Measurements from ENCODE around the gene SMARCC1. TPM values are rescaled to one million over a fixed set of nuclear protein-coding genes. Genes with fewer than 3 reads are reported as not detected.

Gene SMARCC1
- total RNA-seq, 4 donors from 2014 or later: 28.2 to 51.7 (median 31.2) TPM

DNA sequence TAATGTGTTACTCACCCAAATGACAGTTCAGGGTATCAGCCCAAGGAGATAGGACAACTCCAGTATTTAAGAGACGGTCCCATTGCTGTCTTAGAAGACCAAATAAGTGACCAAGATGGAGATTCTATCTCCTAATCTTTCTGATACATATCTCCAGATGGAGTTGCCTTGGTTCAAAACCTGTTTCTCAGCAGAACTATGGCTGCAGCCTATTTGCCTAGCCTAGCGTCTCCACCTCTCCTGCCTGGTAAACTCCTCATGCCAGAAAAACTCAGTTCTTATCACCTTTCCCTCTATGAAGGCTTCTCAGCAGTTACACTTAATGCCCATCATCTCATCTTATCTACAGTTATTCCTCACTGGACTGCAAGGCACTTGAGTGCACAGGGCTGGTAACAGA is 201.8 kb downstream of the SMARCC1 start:
- TF ChIP-seq CTCF (IDR thresholded peaks at IDR 0.05): no peak
- no peak for TF ChIP-seq POLR2A (IDR thresholded peaks at IDR 0.05)
- Histone ChIP-seq H3K36me3 (peaks cover 0 to 4% (median 0%) of the 10 kb centered on the region in 3 donors), H3K4me3 (no peak overlapping the region), H3K27me3 (peaks cover 0 to 44% (median 1%) of the 10 kb centered on the region in 4 donors), H3K4me1 (peaks cover 10 to 22% (median 11%) of the 10 kb centered on the region in 3 donors), H3K27ac (no peak overlapping the region), H3K9me3 (no peaks in the 10 kb centered on the region)
- intact Hi-C loops (cut with DNase I): no loop called here
- WGBS, 2 donors: 82 to 90% methylated on average over 2 of the region's 2 CpGs
- DNase-seq: no peak

DNA sequence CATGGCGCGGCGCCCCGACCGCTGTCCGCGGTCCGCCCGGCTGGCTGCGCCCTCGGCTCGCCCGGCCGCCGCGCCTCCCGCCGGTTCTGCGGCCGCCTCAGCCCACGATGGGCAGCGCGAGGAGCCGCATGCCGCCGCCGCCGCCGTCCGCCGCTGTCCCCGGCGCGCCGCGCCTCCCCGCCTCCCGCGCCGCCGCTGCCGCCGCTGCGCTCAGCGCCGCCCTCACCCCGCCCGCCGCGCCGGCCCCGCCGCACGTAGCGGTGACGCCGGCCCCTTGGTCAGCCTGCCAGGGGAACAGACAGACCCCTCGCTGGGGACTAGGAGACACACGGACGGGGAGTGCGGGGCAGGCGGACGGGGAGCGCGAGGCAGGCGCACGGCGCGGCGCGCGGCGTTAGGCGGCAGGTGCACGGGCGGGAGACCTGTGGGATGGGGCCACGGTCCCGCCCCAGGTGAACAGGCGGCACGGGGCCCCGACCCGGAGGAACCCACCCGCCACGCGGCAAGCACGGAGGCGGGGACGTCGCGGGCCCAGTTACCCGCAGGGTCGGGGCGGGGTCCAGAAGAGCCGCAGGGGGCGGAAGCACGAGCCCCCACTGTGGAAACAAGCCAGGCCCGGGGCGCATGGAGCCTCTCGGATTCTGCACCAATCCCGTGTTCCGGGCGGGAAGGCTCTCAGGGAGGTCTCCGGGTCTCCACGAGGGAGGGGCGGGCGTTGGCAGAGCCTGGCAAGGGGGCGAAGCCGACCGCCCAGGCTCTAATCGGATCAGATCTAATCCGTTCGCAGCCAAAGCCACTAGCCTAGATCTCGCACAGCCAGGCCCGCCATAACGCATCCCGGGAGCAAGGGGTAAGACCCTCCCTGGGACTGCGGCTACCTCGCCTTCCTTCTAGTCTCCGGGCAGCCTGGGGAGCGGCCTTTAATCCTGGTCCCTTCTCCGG is 202.7 kb downstream of the SMARCC1 start, which contains the start of gene CSPG5:
TSS of gene CSPG5 (minus strand) at position 175 of the 942 bp plus-strand sequence. CDS start at position 3, 172 bp downstream.
- Histone ChIP-seq H3K36me3 (no peaks in the 10 kb centered on the region), H3K27me3 (peaks cover 0 to 52% (median 1%) of the 10 kb centered on the region in 4 donors), H3K27ac (no peak within 1 kb of the TSS), H3K4me3 (peak within 1 kb of the TSS; percentile 57 to 84 (median 68)), H3K4me1 (peaks cover 10 to 22% (median 11%) of the 10 kb centered on the region in 3 donors), H3K9me3 (no peaks in the 10 kb centered on the region)
- WGBS, 2 donors: 11% methylated on average over 7 to 21 of the region's 121 CpGs
- TF ChIP-seq CTCF (IDR thresholded peaks at IDR 0.05) (no peak), POLR2A (IDR thresholded peaks at IDR 0.05) (no peak)
- intact Hi-C loops (cut with DNase I): no loop called here
- no peak for DNase-seq

DNA sequence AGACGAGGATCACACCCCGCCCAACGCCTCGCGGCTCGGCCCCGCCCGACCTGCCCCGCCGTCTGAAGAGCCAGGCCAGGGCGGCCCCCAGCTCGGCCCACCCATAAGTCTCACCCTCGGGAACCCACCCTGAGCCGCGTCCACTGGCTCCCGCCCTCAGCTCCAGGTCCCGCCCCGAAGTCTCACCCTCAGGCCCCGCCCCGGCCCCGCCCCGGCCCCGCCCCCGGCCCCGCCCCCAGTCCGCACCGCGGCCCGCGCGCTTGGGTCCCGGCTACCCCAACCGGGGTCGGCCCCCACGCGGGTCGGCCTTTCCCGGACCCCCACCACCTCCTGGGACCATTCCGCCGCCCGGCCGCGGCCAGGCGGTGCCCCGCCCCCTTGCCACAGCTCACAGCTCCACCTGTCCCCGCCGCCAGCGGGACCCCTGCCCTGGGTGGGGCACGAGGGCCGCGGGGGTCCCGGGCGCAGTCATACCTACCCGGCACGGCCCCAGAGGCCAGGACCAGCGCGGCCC is 203.5 kb downstream of the SMARCC1 start:
- Histone ChIP-seq H3K36me3 (no peaks in the 10 kb centered on the region), H3K4me1 (peaks cover 10 to 22% (median 11%) of the 10 kb centered on the region in 3 donors), H3K4me3 (peak overlapping the region; percentile 57 to 84 (median 68)), H3K9me3 (no peaks in the 10 kb centered on the region), H3K27ac (no peak overlapping the region), H3K27me3 (peaks cover 0 to 59% (median 1%) of the 10 kb centered on the region in 4 donors)
- no CpG with 5 or more reads among the region's 57 CpGs for WGBS, 2 donors
- intact Hi-C loops (cut with DNase I): no loop called here
- no peak for DNase-seq
- no peak for TF ChIP-seq POLR2A (IDR thresholded peaks at IDR 0.05)
- TF ChIP-seq CTCF (IDR thresholded peaks at IDR 0.05): no peak

GRCh38 chr3:47577583-47578118 is 204.0 kb downstream of the SMARCC1 start:
- no peaks in the 10 kb centered on the region for H3K9me3 ChIP-seq
- WGBS, 2 donors: 30% methylated on average over 2 of the region's 49 CpGs; no CpG with 5 or more reads in 1 of the 2 donors
- peak overlapping the region; percentile 57 to 84 (median 68) for H3K4me3 ChIP-seq
- no peak overlapping the region for H3K27ac ChIP-seq
- no peak for TF ChIP-seq CTCF (IDR thresholded peaks at IDR 0.05)
- no peak for TF ChIP-seq POLR2A (IDR thresholded peaks at IDR 0.05)
- no peak for DNase-seq
- peaks cover 0 to 59% (median 1%) of the 10 kb centered on the region in 4 donors for H3K27me3 ChIP-seq
- intact Hi-C loops (cut with DNase I): no loop called here
- H3K4me1 ChIP-seq: peaks cover 10 to 22% (median 11%) of the 10 kb centered on the region in 3 donors
- H3K36me3 ChIP-seq: no peaks in the 10 kb centered on the region

Measured in esophagus squamous epithelium (tissue), 5 donors.